Eye (tissue), 1 donor: ENCODE data around the gene CALHM2.

Experiments
- DNase-seq: peaks from one replicate; pipeline ENCODE4 v3.0.0-alpha.2; 2015

The CALHM2 gene

GRCh38 chr10:103397191-103397825 lies 54.9 kb downstream of the CALHM2 start:
- DNase-seq = peak; percentile 1

DNA sequence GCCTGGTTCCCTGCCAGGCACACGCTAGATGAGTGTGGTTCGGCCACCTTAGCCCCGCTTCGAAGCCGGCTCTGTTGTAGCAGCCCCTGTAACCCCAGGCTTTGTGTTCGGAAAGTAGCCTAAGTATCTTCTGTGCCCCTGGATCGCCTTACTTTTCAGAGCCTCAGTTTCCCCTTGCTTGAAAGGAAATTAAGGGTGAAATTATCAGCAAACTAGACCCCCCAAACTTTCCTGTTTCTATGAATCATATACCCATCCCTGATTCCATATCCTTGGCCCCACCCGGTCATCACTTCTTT lies 55.4 kb downstream of the CALHM2 start:
- no peak for DNase-seq
